Upper lobe of left lung (tissue), 6 donors: ENCODE measurements around the gene ITGAE. TPM values are rescaled to one million over a fixed set of nuclear protein-coding genes. Genes with fewer than 3 reads are reported as not detected.
A peak's percentile ranks its signal among the peaks of the same experiment; 100 is the strongest.
"Not testable (repeated sequence)": the region's sequence is repeated elsewhere in the genome, so short reads cannot be mapped to it uniquely, and the experiment has no call there.

Experiments used
- ATAC-seq, 2 donors: fragments of 200-7000 bp; cut with Tn5 transposase; one replicate each; pipeline ENCODE4 v1.9.1; 2022; ENCODE audit warnings: mild to moderate bottlenecking in 2 of 2, moderate library complexity in 2 of 2; ENCODE audit not compliant: low FRiP score in 2 of 2
- DNase-seq, 2 donors: peaks; one replicate each; pipeline ENCODE4 v3.0.0-alpha.2; 2019 to 2020
- H3K27ac ChIP-seq, 4 donors: fragments of 200-600 bp; sonication (generic); one replicate each; pipeline ENCODE4 v1.5.1; 2016 to 2019
- H3K27me3 ChIP-seq, 4 donors: fragments of 200-600 bp; sonication (generic); one replicate each; pipeline ENCODE4 v1.5.1; 2017 to 2019
- H3K36me3 ChIP-seq, 4 donors: fragments of 200-600 bp; sonication (generic); one replicate each; pipeline ENCODE4 v1.5.1; 2016 to 2019
- H3K4me1 ChIP-seq, 4 donors: fragments of 200-600 bp; sonication (generic); one replicate each; pipeline ENCODE4 v1.5.1; 2018 to 2019
- H3K4me3 ChIP-seq, 4 donors: fragments of 200-600 bp; sonication (generic); one replicate each; pipeline ENCODE4 v1.5.1; 2017 to 2019; ENCODE audit warnings: mild to moderate bottlenecking in 2 of 4, moderate library complexity in 1 of 4
- H3K9me3 ChIP-seq, 4 donors: fragments of 200-600 bp; sonication (generic); one replicate each; pipeline ENCODE4 v1.5.1; 2018 to 2019
- EP300 ChIP-seq, 4 donors: sonication (generic); formaldehyde crosslinking; IDR thresholded peaks; one replicate each; pipeline ENCODE4 v1.5.1; 2017; ENCODE audit warnings: antibody characterized with exemption in 4 of 4, control low read depth in 2 of 4
- POLR2A ChIP-seq, 4 donors: fragments of 450-650 bp; IDR thresholded peaks; one replicate each; pipeline ENCODE4 v1.5.1; 2016 to 2017; ENCODE audit warnings: antibody characterized with exemption in 4 of 4, mild to moderate bottlenecking in 2 of 4
- POLR2AphosphoS5 ChIP-seq, 2 donors: sonication (generic); formaldehyde crosslinking; IDR thresholded peaks; one replicate each; pipeline ENCODE4 v1.5.1; 2017; ENCODE audit warnings: antibody characterized with exemption in 2 of 2
- WGBS, 2 donors: methylation state at CpG; one replicate each; pipeline ENCODE4 v1.1.5; 2017 to 2018; 5-methylcytosine and 5-hydroxymethylcytosine counted together
- total RNA-seq, 6 donors: library from RNA; depleted of rRNA in 4 of 6; stranded (reverse); fragments of >200 nt in 4 of 6; gene quantifications; one replicate each; pipeline versions ENCODE4 v1.1.0 to v1.2.1, GENCODE V29; 2016 to 2021
- TF ChIP-seq, protein P1 (sequence below), 6 experiments: fragments of 450-650 bp in 4 of 6; fragments of 200-600 bp in 2 of 6; sonication (generic) in 2 of 6; IDR thresholded peaks; one replicate each; pipeline ENCODE4 v1.5.1; 2016 to 2019; ENCODE audit warnings: antibody characterized with exemption in 6 of 6
- donor health status: DM: no; HTN: no; CAD: no; lungs with moderate emphysema.
- donor health status: DM: no; HTN: yes; CAD: no; lungs with severe emphysema.

ITGAE gene
- total RNA-seq, 6 donors from 2014 or later = 17.2 to 36.0 (median 26.4) TPM

DNA sequence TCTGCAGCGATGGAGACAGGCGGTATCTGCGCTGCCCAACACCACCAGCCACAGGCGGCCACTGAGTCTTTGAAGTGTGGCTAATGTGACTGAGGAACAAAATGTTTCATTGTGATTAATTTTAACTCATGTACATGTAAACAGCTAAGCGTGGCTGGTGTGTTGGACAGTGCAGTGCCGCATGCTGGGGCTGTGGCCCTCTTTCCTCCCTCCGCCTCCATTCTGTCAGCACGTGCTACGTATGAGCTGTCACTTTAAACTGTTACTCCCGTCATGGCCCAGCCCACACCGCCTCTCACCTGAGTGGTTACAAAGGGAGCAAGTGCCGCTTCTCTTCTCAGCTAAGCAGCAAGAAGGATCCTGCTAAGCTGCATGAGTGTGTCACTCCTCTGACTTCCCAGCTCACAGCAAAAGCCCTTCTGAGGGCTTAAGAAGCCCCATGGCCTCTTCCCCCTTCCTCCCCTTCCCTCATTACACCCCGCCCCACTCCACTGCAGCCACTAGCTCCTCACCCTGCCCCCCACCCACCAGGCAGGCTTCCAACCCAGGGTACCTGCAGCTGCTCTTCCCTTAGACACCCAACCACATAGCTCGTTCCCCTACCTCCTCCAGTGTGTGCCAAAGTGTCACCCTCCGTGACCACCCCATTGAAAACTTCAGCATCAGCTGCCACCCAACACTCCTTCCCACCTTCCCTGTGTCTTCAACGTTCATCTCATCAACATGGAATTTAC, 62.3 kb downstream of the ITGAE start:
- Histone ChIP-seq H3K4me1 (peaks cover 3 to 19% (median 18%) of the 10 kb centered on the region in 4 donors), H3K27me3 (no peaks in the 10 kb centered on the region), H3K4me3 (peak overlapping the region in 2 of 4 donors; percentile 15 to 19), H3K27ac (peak overlapping the region in 1 of 4 donors; percentile 39), H3K9me3 (no peaks in the 10 kb centered on the region), H3K36me3 (no peaks in the 10 kb centered on the region)
- DNase-seq (peak in 1 of 2 donors; percentile 78), ATAC-seq (peak; percentile 44 to 88)
- WGBS, 2 donors = 37 to 54% methylated on average over 16 of the region's 16 CpGs
- TF ChIP-seq, protein P1, sequence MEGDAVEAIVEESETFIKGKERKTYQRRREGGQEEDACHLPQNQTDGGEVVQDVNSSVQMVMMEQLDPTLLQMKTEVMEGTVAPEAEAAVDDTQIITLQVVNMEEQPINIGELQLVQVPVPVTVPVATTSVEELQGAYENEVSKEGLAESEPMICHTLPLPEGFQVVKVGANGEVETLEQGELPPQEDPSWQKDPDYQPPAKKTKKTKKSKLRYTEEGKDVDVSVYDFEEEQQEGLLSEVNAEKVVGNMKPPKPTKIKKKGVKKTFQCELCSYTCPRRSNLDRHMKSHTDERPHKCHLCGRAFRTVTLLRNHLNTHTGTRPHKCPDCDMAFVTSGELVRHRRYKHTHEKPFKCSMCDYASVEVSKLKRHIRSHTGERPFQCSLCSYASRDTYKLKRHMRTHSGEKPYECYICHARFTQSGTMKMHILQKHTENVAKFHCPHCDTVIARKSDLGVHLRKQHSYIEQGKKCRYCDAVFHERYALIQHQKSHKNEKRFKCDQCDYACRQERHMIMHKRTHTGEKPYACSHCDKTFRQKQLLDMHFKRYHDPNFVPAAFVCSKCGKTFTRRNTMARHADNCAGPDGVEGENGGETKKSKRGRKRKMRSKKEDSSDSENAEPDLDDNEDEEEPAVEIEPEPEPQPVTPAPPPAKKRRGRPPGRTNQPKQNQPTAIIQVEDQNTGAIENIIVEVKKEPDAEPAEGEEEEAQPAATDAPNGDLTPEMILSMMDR (IDR thresholded peaks at IDR 0.05) = no peak
- TF ChIP-seq EP300 (IDR thresholded peaks at IDR 0.05) = no peak
- peak in 1 of 2 donors; percentile 18 for TF ChIP-seq POLR2AphosphoS5 (IDR thresholded peaks at IDR 0.05)

DNA sequence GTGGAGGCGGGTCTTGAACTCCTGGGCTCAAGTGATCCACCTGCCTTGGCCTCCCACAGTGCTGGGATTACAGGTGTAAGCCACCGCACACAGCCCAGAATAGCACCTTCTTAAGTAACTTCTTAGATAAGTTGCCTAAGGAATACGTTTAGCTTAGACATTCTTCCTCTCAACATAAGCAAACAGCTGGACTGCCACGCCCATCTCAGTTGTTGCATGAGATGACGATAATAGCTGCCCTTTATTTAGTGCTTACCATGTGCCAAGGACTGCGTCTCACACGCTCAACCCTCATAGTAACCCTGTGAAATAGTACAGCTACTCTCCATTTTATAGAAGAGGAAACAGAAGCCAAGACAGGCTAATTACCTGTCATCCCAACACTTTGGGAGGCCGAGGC, 65.5 kb downstream of the ITGAE start:
- no peak for ATAC-seq
- Histone ChIP-seq H3K36me3 (no peaks in the 10 kb centered on the region), H3K27me3 (no peaks in the 10 kb centered on the region), H3K9me3 (no peaks in the 10 kb centered on the region), H3K27ac (no peak overlapping the region), H3K4me3 (no peak overlapping the region), H3K4me1 (peaks cover 7 to 19% (median 18%) of the 10 kb centered on the region in 4 donors)
- WGBS, 2 donors = 61 to 71% methylated on average over 8 of the region's 8 CpGs
- TF ChIP-seq EP300 (IDR thresholded peaks at IDR 0.05) (no peak), POLR2A (IDR thresholded peaks at IDR 0.05) (no peak), POLR2AphosphoS5 (IDR thresholded peaks at IDR 0.05) (no peak)
- TF ChIP-seq, protein P1 (IDR thresholded peaks at IDR 0.05) = no peak
- DNase-seq = no peak

DNA sequence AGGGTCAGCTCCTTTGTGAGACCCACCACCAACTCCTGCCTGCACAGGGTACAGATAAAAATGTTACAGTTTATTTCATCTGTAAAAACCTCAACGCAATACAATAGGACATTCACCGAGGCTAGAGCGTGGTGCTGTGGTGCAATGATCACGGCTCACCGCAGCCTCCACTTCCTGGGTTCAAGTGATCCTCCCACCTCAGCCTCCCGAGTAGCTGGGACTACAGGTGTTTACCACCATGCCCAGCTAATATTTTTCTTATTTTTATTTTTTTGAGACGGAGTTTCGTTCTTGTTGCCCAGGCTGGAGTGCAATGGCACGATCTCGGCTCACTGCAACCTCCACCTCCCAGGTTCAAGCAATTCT, 66.1 kb downstream of the ITGAE start:
- H3K36me3 ChIP-seq, H3K9me3 ChIP-seq, ATAC-seq, H3K4me3 ChIP-seq, H3K27ac ChIP-seq, DNase-seq, H3K27me3 ChIP-seq: not testable (repeated sequence)
- WGBS, 2 donors = 87 to 89% methylated on average over 10 of the region's 10 CpGs
- peaks cover 7 to 19% (median 18%) of the 10 kb centered on the region in 4 donors for H3K4me1 ChIP-seq

DNA sequence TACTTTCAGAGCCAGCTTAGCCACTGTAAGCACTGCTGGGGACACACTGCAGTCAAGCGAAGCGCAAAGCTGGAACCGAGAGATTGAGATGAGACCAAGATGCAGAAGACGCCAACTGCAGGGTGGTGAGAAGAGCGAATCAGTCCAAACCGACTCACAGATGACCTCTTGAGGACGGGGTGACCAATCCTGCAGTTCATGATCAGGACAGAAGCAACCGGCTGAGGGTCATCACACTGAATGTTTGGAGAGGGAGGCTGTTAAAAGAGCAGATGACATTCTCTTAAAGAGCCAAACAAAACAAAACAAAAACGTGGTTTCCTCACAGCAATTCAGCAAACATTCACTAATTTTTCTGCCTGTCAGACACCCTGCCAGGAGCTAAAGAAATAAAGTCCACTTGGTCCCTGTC, 68.8 kb downstream of the ITGAE start:
- Histone ChIP-seq H3K27ac (peak overlapping the region in 1 of 4 donors; percentile 11), H3K4me3 (no peak overlapping the region), H3K4me1 (peaks cover 0 to 4% (median 0%) of the 10 kb centered on the region in 4 donors), H3K36me3 (no peaks in the 10 kb centered on the region), H3K9me3 (no peaks in the 10 kb centered on the region), H3K27me3 (no peaks in the 10 kb centered on the region)
- DNase-seq = no peak
- ATAC-seq = no peak
- TF ChIP-seq, protein P1 (IDR thresholded peaks at IDR 0.05) = no peak
- TF ChIP-seq POLR2AphosphoS5 (IDR thresholded peaks at IDR 0.05) = no peak
- no peak for TF ChIP-seq POLR2A (IDR thresholded peaks at IDR 0.05)
- no peak for TF ChIP-seq EP300 (IDR thresholded peaks at IDR 0.05)
- 58 to 60% methylated on average over 9 of the region's 9 CpGs for WGBS, 2 donors

DNA sequence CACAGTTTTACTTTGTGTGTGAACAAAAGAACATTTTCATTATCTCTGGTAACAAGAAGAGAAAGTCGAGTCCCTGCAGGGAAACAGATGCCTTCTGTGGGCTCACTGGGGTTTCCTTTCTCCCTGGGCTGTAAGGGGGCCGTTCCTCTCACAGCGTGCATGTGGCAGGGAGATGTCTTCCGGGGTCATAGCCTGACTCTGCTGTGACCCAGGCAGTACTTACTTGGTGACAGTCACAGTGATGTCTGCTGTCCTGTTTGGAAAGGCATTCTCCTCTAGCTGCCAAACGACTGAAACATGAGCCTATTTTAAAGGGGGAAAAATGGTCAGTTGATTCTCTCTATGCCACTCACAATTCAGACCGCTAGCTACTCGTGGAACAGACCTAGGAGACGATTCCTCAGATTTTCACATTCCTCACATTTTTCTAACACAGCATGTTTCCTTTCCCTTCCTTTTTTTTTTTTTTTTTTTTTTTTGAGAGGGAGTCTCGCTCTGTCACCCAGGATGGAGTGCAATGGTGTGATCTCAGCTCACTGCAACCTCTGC, 70.0 kb downstream of the ITGAE start:
- TF ChIP-seq, protein P1 (IDR thresholded peaks at IDR 0.05) = no peak
- no peak for TF ChIP-seq POLR2AphosphoS5 (IDR thresholded peaks at IDR 0.05)
- no peak for TF ChIP-seq POLR2A (IDR thresholded peaks at IDR 0.05)
- TF ChIP-seq EP300 (IDR thresholded peaks at IDR 0.05) = no peak
- Histone ChIP-seq H3K9me3 (no peaks in the 10 kb centered on the region), H3K4me3 (no peak overlapping the region), H3K36me3 (no peaks in the 10 kb centered on the region), H3K4me1 (peaks cover 0 to 4% (median 0%) of the 10 kb centered on the region in 4 donors), H3K27ac (no peak overlapping the region), H3K27me3 (no peaks in the 10 kb centered on the region)
- 50 to 59% methylated on average over 9 of the region's 9 CpGs for WGBS, 2 donors
- DNase-seq = no peak
- ATAC-seq = no peak
